IPS-15b (cell line): ENCODE results near the gene CLEC16A.

Experiments
- H3K27me3 ChIP-seq: one replicate; pipeline ENCODE4 v1.6.1; 2013; ENCODE audit warnings: low read length; ENCODE audit not compliant: control insufficient read depth, insufficient read depth
- H3K36me3 ChIP-seq: one replicate; pipeline ENCODE4 v1.6.1; 2013; ENCODE audit warnings: low read length; ENCODE audit not compliant: control insufficient read depth, insufficient read depth
- H3K4me1 ChIP-seq: one replicate; pipeline ENCODE4 v1.6.1; 2013; ENCODE audit warnings: mild to moderate bottlenecking, low read length; ENCODE audit not compliant: control insufficient read depth, insufficient read depth
- H3K4me3 ChIP-seq: one replicate; pipeline ENCODE4 v1.5.1; 2013; ENCODE audit warnings: low read depth, low read length
- H3K9ac ChIP-seq: one replicate; pipeline ENCODE4 v1.6.1; 2013; ENCODE audit warnings: low read depth, mild to moderate bottlenecking, low read length
- H3K9me3 ChIP-seq: one replicate; pipeline ENCODE4 v1.6.1; 2013; ENCODE audit warnings: mild to moderate bottlenecking, low read length; ENCODE audit not compliant: control insufficient read depth, insufficient read depth

CLEC16A gene

GRCh38 chr16:10978124-10978523, 33.8 kb downstream of the CLEC16A start:
- no peaks in the 10 kb centered on the region for H3K36me3 ChIP-seq

DNA sequence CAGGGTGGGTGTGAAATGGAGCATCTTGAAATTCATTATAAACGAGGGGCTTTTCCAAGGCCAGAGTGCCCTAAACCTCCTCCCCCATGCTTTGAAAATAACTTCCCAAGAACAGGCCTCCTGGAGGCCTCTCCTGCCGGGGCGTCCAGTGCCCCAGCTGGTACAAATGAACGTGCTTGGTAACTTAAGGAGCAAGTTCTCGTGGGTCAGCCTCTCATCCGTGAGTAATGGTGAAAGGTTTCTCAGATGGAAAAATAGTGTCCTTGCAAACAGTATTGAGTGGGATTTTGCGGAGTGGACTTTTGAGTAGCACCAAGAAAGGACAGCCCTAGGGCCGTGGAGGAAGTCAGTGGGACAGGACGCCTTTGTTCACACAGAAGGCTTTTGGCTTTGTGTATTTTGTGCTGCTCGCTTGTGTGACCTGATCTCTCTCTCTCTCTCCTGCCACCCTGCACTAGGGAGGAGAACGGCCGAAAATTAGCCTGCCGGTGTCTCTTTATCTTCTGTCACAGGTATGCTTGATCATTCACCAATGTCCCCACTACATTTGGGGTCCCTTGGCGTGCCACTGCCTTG, 34.6 kb downstream of the CLEC16A start:
- Histone ChIP-seq H3K36me3 (peaks cover 3% of the 10 kb centered on the region), H3K9ac (no peak overlapping the region)

More at GRCh38 chr16:10978124-10978523, 33.8 kb downstream of the CLEC16A start:
- Histone ChIP-seq H3K4me3 (no peak overlapping the region), H3K9me3 (no peaks in the 10 kb centered on the region), H3K27me3 (no peaks in the 10 kb centered on the region), H3K4me1 (no peaks in the 10 kb centered on the region), H3K9ac (no peak overlapping the region)

DNA sequence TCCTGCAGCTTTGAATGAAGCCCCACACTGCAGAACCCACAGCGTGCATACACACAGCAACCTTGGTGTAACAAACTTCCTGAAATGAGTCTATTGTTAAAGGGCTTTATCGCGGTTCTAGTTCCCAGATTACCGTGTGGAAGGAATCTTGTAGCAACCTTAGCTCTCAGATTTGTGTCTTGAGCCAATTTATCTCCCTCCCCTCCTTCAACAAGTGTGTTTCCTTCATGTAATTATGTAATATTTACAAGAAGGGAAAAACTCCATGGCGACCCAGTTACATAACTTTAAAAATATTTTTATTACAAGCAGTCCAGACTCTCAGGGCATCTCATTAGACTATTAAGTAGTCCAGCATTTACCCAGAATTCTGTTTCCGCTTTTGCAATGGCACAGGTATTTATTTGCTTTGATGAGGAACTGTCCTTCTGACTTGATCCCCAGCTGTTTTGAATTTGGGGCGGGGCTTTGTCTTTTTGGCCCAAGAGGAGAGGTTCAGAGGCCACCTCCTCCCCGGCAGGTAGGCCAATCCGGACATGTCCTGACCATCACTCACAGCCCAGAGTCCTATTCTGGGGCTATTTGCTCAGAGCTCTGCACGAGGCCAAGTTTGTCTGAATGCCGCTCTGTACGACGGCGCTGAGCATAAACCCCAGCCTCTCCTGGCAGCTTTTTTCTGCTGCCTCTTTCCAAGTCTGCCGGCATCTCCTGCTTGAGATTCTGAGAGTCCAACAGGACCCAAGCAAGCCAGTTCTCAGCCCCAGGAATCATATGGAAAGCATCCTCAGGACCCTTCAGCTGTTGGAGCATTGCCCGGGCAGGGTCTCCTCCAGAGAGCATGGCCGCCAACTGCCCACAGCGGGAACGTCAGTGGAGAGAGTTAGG, 35.6 kb downstream of the CLEC16A start:
- H3K9me3 ChIP-seq = no peaks in the 10 kb centered on the region
- no peaks in the 10 kb centered on the region for H3K27me3 ChIP-seq
- H3K4me3 ChIP-seq = no peak overlapping the region
- no peaks in the 10 kb centered on the region for H3K4me1 ChIP-seq
- peaks cover 3% of the 10 kb centered on the region for H3K36me3 ChIP-seq
- no peak overlapping the region for H3K9ac ChIP-seq

More for the DNA sequence above, 34.6 kb downstream of the CLEC16A start:
- Histone ChIP-seq H3K27me3 (no peaks in the 10 kb centered on the region), H3K4me1 (no peaks in the 10 kb centered on the region), H3K9me3 (no peaks in the 10 kb centered on the region), H3K4me3 (no peak overlapping the region)

GRCh38 chr16:10980813-10981212, 36.4 kb downstream of the CLEC16A start:
- Histone ChIP-seq H3K4me1 (no peaks in the 10 kb centered on the region), H3K9me3 (no peaks in the 10 kb centered on the region), H3K9ac (no peak overlapping the region), H3K36me3 (peaks cover 3% of the 10 kb centered on the region), H3K4me3 (no peak overlapping the region), H3K27me3 (no peaks in the 10 kb centered on the region)

GRCh38 chr16:10981697-10982216, 37.4 kb downstream of the CLEC16A start:
- Histone ChIP-seq H3K4me3 (no peak overlapping the region), H3K9ac (no peak overlapping the region), H3K9me3 (no peaks in the 10 kb centered on the region), H3K27me3 (no peaks in the 10 kb centered on the region), H3K4me1 (no peaks in the 10 kb centered on the region), H3K36me3 (peaks cover 3% of the 10 kb centered on the region)

- no peaks in the 10 kb centered on the region for H3K27me3 ChIP-seq
- no peak overlapping the region for H3K9ac ChIP-seq
- H3K36me3 ChIP-seq = peaks cover 3% of the 10 kb centered on the region
- H3K4me3 ChIP-seq = no peak overlapping the region
- H3K4me1 ChIP-seq = no peaks in the 10 kb centered on the region
- H3K9me3 ChIP-seq = no peaks in the 10 kb centered on the region
Measured at GRCh38 chr16:10982465-10983150, 38.2 kb downstream of the CLEC16A start.

DNA sequence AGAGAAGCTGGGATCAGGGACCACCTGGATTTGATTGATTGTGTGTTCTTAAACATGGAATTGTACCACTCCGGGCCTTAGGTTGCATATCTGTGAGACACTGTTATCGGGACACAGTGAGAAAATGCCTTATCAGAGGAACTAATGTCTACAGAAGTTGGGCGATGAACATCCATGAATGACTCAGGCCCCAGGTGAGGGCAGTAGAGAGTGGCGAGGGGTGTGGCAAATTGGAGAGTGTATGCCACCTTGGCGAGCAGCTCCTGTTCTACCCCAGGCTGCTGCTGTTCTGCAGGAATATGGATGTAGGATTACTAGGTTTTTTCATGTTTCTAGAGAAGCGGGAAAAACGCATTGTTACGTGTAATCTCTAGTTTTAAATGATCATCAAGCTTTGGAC, 38.8 kb downstream of the CLEC16A start:
- H3K27me3 ChIP-seq = no peaks in the 10 kb centered on the region
- no peaks in the 10 kb centered on the region for H3K4me1 ChIP-seq
- no peak overlapping the region for H3K9ac ChIP-seq
- peaks cover 3% of the 10 kb centered on the region for H3K36me3 ChIP-seq
- H3K9me3 ChIP-seq = no peaks in the 10 kb centered on the region
- H3K4me3 ChIP-seq = no peak overlapping the region

GRCh38 chr16:10984509-10984908, 40.1 kb downstream of the CLEC16A start:
- H3K4me1 ChIP-seq = no peaks in the 10 kb centered on the region
- peaks cover 3% of the 10 kb centered on the region for H3K36me3 ChIP-seq
- H3K4me3 ChIP-seq = no peak overlapping the region
- H3K27me3 ChIP-seq = no peaks in the 10 kb centered on the region
- H3K9me3 ChIP-seq = no peaks in the 10 kb centered on the region
- no peak overlapping the region for H3K9ac ChIP-seq

DNA sequence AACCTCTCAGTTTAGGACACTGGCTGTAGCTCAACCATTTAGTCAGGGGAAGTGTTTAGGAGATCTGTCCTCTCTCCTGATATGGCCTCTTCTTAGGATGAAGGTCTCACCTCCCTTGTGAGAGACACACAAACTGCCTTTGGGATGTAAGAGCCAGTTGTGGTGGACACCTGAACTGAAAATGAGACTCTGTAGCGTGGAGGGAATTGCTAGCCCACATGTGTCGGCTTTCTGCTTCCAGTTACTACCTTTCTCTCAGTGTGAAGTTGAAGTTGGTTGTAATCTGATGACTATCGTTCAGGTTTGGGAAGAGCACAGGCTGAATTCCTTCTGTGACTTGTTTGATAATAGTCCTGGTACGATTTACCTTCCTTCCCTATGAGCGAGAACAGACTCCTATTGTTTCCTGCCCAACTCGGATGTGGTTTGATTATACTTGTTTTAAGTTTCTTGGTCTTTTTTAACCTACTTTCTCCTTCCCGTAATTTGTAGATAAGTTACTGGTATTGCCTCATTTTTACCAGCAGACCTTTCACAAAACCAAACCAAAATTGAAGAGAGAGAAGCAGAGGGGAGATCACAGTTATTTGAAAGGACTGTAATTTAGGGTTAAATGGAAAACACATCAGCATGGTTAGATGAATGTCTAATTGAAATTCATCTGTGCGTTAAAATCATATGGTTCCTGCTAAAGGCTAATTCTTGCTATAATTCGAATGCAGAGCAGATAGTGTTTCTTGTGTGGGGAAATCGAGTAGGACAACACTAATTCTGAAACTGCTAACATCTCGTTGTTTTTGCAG, 43.2 kb downstream of the CLEC16A start:
- peaks cover 6% of the 10 kb centered on the region for H3K36me3 ChIP-seq
- H3K9ac ChIP-seq = no peak overlapping the region
- no peaks in the 10 kb centered on the region for H3K9me3 ChIP-seq
- H3K27me3 ChIP-seq = no peaks in the 10 kb centered on the region
- no peaks in the 10 kb centered on the region for H3K4me1 ChIP-seq
- no peak overlapping the region for H3K4me3 ChIP-seq

DNA sequence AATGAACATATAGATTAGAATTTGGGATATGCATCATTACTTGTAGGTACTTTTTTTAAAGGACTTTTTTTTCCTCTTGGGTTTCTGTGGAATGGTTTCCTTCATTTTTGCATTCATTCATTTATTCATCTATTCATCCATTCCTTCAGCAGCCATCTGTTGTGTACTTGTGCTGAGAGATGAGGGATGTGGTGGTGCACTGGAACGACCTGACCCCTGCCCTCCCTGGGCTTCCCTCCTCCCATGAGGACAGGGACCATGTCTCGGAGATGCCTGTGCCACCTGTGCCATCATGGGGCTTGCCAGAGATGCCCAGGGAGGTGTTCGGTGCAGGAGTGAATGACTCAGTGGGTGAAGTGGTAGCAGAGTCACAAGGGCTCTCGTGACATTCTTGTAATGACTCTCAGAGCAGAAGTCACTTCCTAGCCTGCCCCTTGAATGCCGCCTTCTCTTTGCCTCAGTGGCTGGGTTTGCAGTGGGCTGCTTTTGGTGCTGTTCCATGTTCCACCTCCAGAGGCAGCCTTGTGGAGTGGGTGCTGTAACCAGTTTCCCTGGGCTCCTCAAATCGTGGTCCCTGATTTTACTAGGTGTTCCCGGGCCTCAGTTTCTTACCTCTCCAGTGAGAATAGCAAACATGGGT, 43.9 kb downstream of the CLEC16A start:
- Histone ChIP-seq H3K9ac (no peak overlapping the region), H3K36me3 (peaks cover 5% of the 10 kb centered on the region), H3K4me1 (no peaks in the 10 kb centered on the region), H3K27me3 (no peaks in the 10 kb centered on the region), H3K4me3 (no peak overlapping the region), H3K9me3 (no peaks in the 10 kb centered on the region)

DNA sequence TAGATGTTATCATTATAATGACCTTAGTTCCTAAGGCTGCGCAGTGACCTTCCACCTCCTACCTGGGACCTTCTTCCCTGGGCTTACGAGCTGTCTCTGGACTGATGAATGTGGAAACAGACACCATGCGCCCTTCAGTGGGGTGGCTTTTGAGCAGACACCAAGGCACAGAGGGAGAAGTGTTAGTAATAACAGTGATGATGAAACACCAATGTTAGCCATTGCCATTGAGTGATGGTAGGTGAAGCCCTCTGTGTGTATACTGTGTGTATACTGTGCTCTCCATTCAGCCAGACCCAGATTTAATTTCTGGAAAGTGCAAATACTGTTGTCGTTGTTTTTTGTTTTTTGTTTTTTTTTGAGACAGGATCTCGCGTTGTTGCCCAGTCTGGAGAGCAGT, 44.5 kb downstream of the CLEC16A start:
- Histone ChIP-seq H3K27me3 (no peaks in the 10 kb centered on the region), H3K4me3 (no peak overlapping the region), H3K9me3 (no peaks in the 10 kb centered on the region), H3K9ac (no peak overlapping the region), H3K4me1 (no peaks in the 10 kb centered on the region), H3K36me3 (peaks cover 3% of the 10 kb centered on the region)
